T-cell (primary cell): Measurements from ENCODE around the gene ATXN2. TPM values are rescaled to one million over a fixed set of nuclear protein-coding genes. Genes with fewer than 3 reads are reported as not detected.

Experiments
- ATAC-seq, 4 experiments: fragments of 200-7000 bp in 3 of 4; fragments of 150-1000 bp in 1 of 4; cut with Tn5 transposase; replicated peaks in 1 of 4; 1 replicate in 3 of 4; 2 replicates in 1 of 4; pipeline ENCODE4 v1.10.0; 2021; ENCODE audit warnings: moderate library complexity in 3 of 4, mild to moderate bottlenecking in 2 of 4, moderate number of reproducible peaks in 1 of 4
- CTCF ChIA-PET, 2 donors: fragments of 300-600 bp; sonication (Branson Sonifier 250); formaldehyde crosslinking; loops; one replicate each; lab custom pipeline; 2022; ENCODE audit warnings: antibody characterized with exemption in 2 of 2; lab: Charles Lee
- POLR2A ChIA-PET, 2 donors: fragments of 300-600 bp; sonication (Branson Sonifier 250); formaldehyde crosslinking; loops; one replicate each; lab custom pipeline; 2022; ENCODE audit warnings: antibody characterized with exemption in 2 of 2; lab: Charles Lee
- DNase-seq, 35 experiments: peaks; one replicate each; pipeline versions ENCODE4 v3.0.0 to v3.0.0-alpha.2; 2013 to 2023
- H3K27ac ChIP-seq: one replicate; pipeline ENCODE4 v1.5.1; 2013; ENCODE audit warnings: low read length
- H3K27me3 ChIP-seq, 2 experiments: replicated peaks in 1 of 2; 1 replicate in 1 of 2; 2 replicates in 1 of 2; pipeline versions ENCODE4 v1.6.1 to v1.7.0; 2013; ENCODE audit warnings: low read length in 1 of 2, mixed read lengths in 1 of 2; ENCODE audit not compliant: control insufficient read depth in 2 of 2, insufficient read depth in 2 of 2; ENCODE audit errors: extremely low read depth in 1 of 2
- H3K36me3 ChIP-seq, 2 donors: 1 replicate in 1 of 2; 2 replicates in 1 of 2; pipeline versions ENCODE4 v1.6.1 to v1.7.0; 2013; ENCODE audit warnings: low read length in 1 of 2; ENCODE audit not compliant: control insufficient read depth in 2 of 2, insufficient read depth in 1 of 2; ENCODE audit errors: extremely low read depth in 1 of 2
- H3K4me1 ChIP-seq, 2 experiments: 1 replicate in 1 of 2; 2 replicates in 1 of 2; pipeline versions ENCODE4 v1.6.1 to v1.7.0; 2013; ENCODE audit warnings: low read length in 2 of 2, mixed read lengths in 1 of 2; ENCODE audit not compliant: insufficient read depth in 2 of 2, control insufficient read depth in 1 of 2; ENCODE audit errors: extremely low read depth in 1 of 2
- H3K4me3 ChIP-seq, 2 donors: 1 replicate in 1 of 2; 2 replicates in 1 of 2; pipeline versions ENCODE4 v1.5.1 to v1.7.0; 2013; ENCODE audit warnings: mild to moderate bottlenecking in 2 of 2, low read length in 1 of 2, moderate library complexity in 1 of 2; ENCODE audit not compliant: control insufficient read depth in 1 of 2; ENCODE audit errors: extremely low read depth in 1 of 2
- H3K9me3 ChIP-seq: 2 replicates; pipeline ENCODE4 v1.7.0; 2013
- H3K27ac Mint-ChIP-seq, 2 donors: one replicate each; pipeline ENCODE4 v1.8.0; 2020 to 2021; ENCODE audit warnings: mild to moderate bottlenecking in 2 of 2, mixed read lengths in 2 of 2
- H3K27me3 Mint-ChIP-seq, 2 donors: one replicate each; pipeline ENCODE4 v1.8.0; 2021 to 2022; ENCODE audit warnings: mixed read lengths in 2 of 2
- H3K36me3 Mint-ChIP-seq: one replicate; pipeline ENCODE4 v1.8.0; 2021; ENCODE audit warnings: mixed read lengths
- H3K4me1 Mint-ChIP-seq, 3 donors: one replicate each; pipeline ENCODE4 v1.8.0; 2020 to 2022; ENCODE audit warnings: mixed read lengths in 3 of 3, mild to moderate bottlenecking in 1 of 3
- H3K4me3 Mint-ChIP-seq, 3 donors: one replicate each; pipeline ENCODE4 v1.8.0; 2020 to 2022; ENCODE audit warnings: mild to moderate bottlenecking in 3 of 3, mixed read lengths in 3 of 3, moderate library complexity in 3 of 3
- H3K9me3 Mint-ChIP-seq, 3 donors: one replicate each; pipeline ENCODE4 v1.8.0; 2020 to 2022; ENCODE audit warnings: mixed read lengths in 3 of 3
- WGBS: methylation state at CpG from one replicate; pipeline ENCODE4 v1.1.5; 2013; ENCODE audit warnings: missing lambda C conversion rate; ENCODE audit not compliant: insufficient coverage; 5-methylcytosine and 5-hydroxymethylcytosine counted together
- total RNA-seq, 35 experiments: library from RNA in 6 of 35; stranded (reverse) in 6 of 35; fragments of 120-200 nt in 1 of 35; gene quantifications; one replicate each; pipeline versions ENCODE4 v1.2.1 to v1.2.4 and lab custom pipeline; 2013 to 2026

The ATXN2 gene
- total RNA-seq, 5 donors from 2014 or later (not counting 1 experiment from before 2014, with no cell fraction given) = 48.6 to 54.0 (median 50.3) TPM

GRCh38 chr12:111411185-111411764 is 187.8 kb downstream of the ATXN2 start:
- H3K27me3 Mint-ChIP-seq = no peaks in the 10 kb centered on the region
- H3K9me3 Mint-ChIP-seq = no peaks in the 10 kb centered on the region
- no peak for ATAC-seq
- Histone ChIP-seq H3K9me3 (no peaks in the 10 kb centered on the region), H3K36me3 (peaks cover 0 to 6% of the 10 kb centered on the region in 2 donors), H3K27ac (peak overlapping the region; percentile 88), H3K27me3 (no peaks in the 10 kb centered on the region), H3K4me1 (peaks cover 49 to 89% of the 10 kb centered on the region in 2 experiments), H3K4me3 (no peak overlapping the region)
- H3K4me1 Mint-ChIP-seq = peaks cover 81 to 88% (median 86%) of the 10 kb centered on the region in 3 donors
- WGBS = 95% methylated on average over 3 of the region's 8 CpGs
- peak overlapping the region in 1 of 3 donors; percentile 85 for H3K4me3 Mint-ChIP-seq
- no peak for DNase-seq
- H3K27ac Mint-ChIP-seq = peak overlapping the region; percentile 69 to 96
- POLR2A ChIA-PET = interaction anchor here in 1 of 2 donors (0.7 to 1.2 kb wide), 2 partner anchors 23 to 40 kb away, joined by 3 to 5 read pairs; no protein-coding TSS in a partner anchor
- peaks cover 18% of the 10 kb centered on the region for H3K36me3 Mint-ChIP-seq
- CTCF ChIA-PET = interaction anchor here (0.5 to 3.4 kb wide), 8 partner anchors 13 to 276 kb away, joined by 3 to 39 read pairs (median 5); no protein-coding TSS in a partner anchor

DNA sequence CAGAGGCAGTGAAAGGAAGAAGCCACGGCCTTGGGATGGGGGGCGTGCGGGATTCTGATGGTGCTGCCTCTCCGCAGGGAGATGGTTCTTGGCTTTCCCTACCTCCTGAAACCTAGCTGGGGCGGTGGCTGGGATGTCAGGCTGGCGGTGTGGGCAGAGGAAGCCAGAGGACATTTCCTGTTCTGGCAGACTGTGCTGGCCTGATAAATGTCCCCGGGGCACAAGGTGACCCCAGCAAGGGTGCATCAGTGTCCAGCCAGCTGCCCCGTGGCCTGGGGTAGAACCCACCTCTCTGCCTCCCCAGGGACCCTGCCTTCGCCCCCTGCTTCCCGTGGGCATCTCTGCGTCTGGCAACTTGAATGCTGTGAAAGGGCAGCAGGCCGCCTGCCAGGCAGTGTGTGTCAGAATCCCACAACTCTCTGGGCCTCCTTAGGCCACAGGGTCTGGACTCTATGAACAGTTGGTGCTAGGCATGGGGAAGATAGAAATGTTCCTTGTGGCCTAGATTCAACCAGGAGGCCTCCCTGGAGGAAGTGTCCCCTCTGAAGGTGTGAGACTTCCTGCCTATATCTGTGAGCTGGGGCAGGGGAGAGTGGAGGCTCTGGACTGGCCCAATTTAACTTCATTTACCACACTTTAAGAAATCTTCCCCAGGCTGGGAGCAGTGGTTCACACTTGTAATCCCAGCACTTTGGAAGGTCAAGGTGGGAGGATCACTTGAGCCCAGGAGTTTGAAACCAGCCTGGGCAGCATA is 188.5 kb downstream of the ATXN2 start:
- Mint-ChIP-seq H3K4me1 (peaks cover 81 to 85% (median 83%) of the 10 kb centered on the region in 3 donors), H3K36me3 (peaks cover 15% of the 10 kb centered on the region), H3K27me3 (no peaks in the 10 kb centered on the region), H3K9me3 (no peaks in the 10 kb centered on the region), H3K4me3 (peak overlapping the region in 2 of 3 donors; percentile 6 to 85), H3K27ac (peak overlapping the region; percentile 80 to 81)
- DNase-seq (no peak), ATAC-seq (no peak)
- Histone ChIP-seq H3K27ac (peak overlapping the region; percentile 88), H3K4me1 (peaks cover 49 to 89% of the 10 kb centered on the region in 2 experiments), H3K9me3 (no peaks in the 10 kb centered on the region), H3K36me3 (peaks cover 0 to 4% of the 10 kb centered on the region in 2 donors), H3K4me3 (peak overlapping the region in 1 of 2 donors; percentile 44), H3K27me3 (no peaks in the 10 kb centered on the region)
- POLR2A ChIA-PET = interaction anchor here in 1 of 2 donors (0.7 kb wide), 1 partner anchor 24 kb away, joined by 5 read pairs; no protein-coding TSS in a partner anchor
- WGBS = 76% methylated on average over 9 of the region's 12 CpGs
- CTCF ChIA-PET = interaction anchor here in 1 of 2 donors (1.1 to 3.4 kb wide), 3 partner anchors 13 to 41 kb away, joined by 3 to 39 read pairs (median 7); no protein-coding TSS in a partner anchor

GRCh38 chr12:111409780-111410430 is 189.2 kb downstream of the ATXN2 start:
- Histone ChIP-seq H3K27ac (peak overlapping the region; percentile 88), H3K27me3 (no peaks in the 10 kb centered on the region), H3K36me3 (peaks cover 0 to 4% of the 10 kb centered on the region in 2 donors), H3K4me1 (peaks cover 49 to 91% of the 10 kb centered on the region in 2 experiments), H3K9me3 (no peaks in the 10 kb centered on the region), H3K4me3 (peak overlapping the region; percentile 28 to 44)
- 41% methylated on average over 8 of the region's 14 CpGs for WGBS
- Mint-ChIP-seq H3K4me1 (peaks cover 78 to 85% (median 81%) of the 10 kb centered on the region in 3 donors), H3K36me3 (peaks cover 12% of the 10 kb centered on the region), H3K9me3 (no peaks in the 10 kb centered on the region), H3K27me3 (no peaks in the 10 kb centered on the region), H3K4me3 (peak overlapping the region in 2 of 3 donors; percentile 85 to 94), H3K27ac (peak overlapping the region; percentile 80 to 95)
- peak in 5 of 35 experiments; percentile 37 to 51 (median 47) for DNase-seq
- no peak for ATAC-seq
- CTCF ChIA-PET = no interaction called here
- POLR2A ChIA-PET = no interaction called here

DNA sequence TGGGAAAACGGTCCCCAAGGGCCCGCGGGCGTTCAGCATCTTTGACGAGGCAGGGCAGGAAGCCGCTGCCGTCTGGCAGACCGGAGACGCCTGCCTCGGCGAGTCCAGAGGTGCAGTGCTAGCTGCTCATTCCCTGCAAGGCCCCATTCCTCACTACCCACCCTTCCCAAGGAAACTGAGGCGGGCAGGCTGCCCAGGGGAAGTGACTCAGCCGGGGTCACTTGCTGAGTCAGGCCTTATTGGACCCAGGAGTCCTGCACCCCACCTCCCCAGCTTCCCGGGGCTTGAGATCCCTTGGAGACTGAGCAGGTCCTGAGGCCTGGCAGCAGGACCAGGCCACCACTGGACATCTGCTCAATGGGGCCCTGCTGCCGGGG is 189.7 kb downstream of the ATXN2 start:
- H3K4me1 Mint-ChIP-seq = peaks cover 78 to 85% (median 81%) of the 10 kb centered on the region in 3 donors
- H3K9me3 Mint-ChIP-seq = no peaks in the 10 kb centered on the region
- H3K9me3 ChIP-seq = no peaks in the 10 kb centered on the region
- no peak for ATAC-seq
- WGBS = 36% methylated on average over 4 of the region's 15 CpGs
- H3K27me3 ChIP-seq = no peaks in the 10 kb centered on the region
- peak overlapping the region; percentile 87 to 95 for H3K27ac Mint-ChIP-seq
- POLR2A ChIA-PET = interaction anchor here in 1 of 2 donors (0.6 kb wide), 1 partner anchor 43 kb away, joined by 6 read pairs; no protein-coding TSS in a partner anchor
- peak overlapping the region; percentile 88 for H3K27ac ChIP-seq
- no peak for DNase-seq
- H3K4me1 ChIP-seq = peaks cover 51 to 91% of the 10 kb centered on the region in 2 experiments
- H3K4me3 Mint-ChIP-seq = peak overlapping the region; percentile 83 to 94 (median 85)
- peak overlapping the region; percentile 28 to 44 for H3K4me3 ChIP-seq
- peaks cover 0 to 4% of the 10 kb centered on the region in 2 donors for H3K36me3 ChIP-seq
- CTCF ChIA-PET = interaction anchor here in 1 of 2 donors (0.5 to 7.5 kb wide), 2 partner anchors 42 to 70 kb away, joined by 4 to 91 read pairs; no protein-coding TSS in a partner anchor
- peaks cover 8% of the 10 kb centered on the region for H3K36me3 Mint-ChIP-seq
- no peaks in the 10 kb centered on the region for H3K27me3 Mint-ChIP-seq

DNA sequence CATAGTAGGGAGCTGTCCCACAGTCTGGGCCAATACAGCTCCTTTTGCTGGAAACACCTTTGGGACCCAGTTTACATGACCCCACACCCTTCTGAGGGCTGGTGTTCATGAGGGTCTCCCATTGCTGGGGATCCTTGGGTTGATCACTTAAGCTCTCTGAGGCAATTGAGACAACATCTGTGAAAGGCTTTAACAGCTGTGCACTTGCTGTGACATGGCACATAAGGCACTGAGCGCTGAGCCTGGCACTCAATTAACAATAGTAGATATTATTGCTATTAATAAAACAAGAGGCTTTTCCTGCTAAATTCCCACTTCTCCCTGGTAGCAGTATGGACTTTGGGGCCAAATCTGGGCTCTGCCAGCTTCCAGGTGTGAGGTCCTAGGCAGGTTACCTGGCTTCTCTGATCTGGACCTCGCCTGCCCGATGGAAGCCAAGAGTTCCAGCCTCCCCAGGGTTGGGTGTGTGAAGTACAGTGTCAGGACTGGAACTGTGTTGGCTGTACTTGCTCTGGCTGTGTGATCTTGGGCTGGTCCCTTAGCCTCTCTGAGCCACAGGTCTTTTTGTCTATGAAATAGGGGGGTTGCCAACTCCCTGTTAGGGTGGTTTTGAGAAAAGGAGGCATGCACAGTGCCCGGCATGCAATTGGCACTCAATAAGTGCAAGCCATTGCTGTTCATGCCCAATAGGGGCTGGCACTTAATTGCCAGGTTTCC is 190.3 kb downstream of the ATXN2 start:
- Histone ChIP-seq H3K4me1 (peaks cover 57 to 91% of the 10 kb centered on the region in 2 experiments), H3K36me3 (peaks cover 0 to 4% of the 10 kb centered on the region in 2 donors), H3K27ac (peak overlapping the region; percentile 88), H3K4me3 (peak overlapping the region; percentile 28 to 32), H3K27me3 (no peaks in the 10 kb centered on the region), H3K9me3 (no peaks in the 10 kb centered on the region)
- ATAC-seq = no peak
- peak overlapping the region; percentile 87 to 95 for H3K27ac Mint-ChIP-seq
- H3K4me3 Mint-ChIP-seq = peak overlapping the region; percentile 83 to 94 (median 85)
- 72% methylated on average over 3 of the region's 4 CpGs for WGBS
- H3K27me3 Mint-ChIP-seq = no peaks in the 10 kb centered on the region
- H3K36me3 Mint-ChIP-seq = peaks cover 8% of the 10 kb centered on the region
- ChIA-PET POLR2A (interaction anchor here in 1 of 2 donors (0.6 kb wide), 1 partner anchor 43 kb away, joined by 6 read pairs; no protein-coding TSS in a partner anchor), CTCF (interaction anchor here in 1 of 2 donors (0.5 to 7.5 kb wide), 3 partner anchors 33 to 71 kb away, joined by 3 to 91 read pairs (median 4); no protein-coding TSS in a partner anchor)
- peaks cover 80 to 85% (median 82%) of the 10 kb centered on the region in 3 donors for H3K4me1 Mint-ChIP-seq
- DNase-seq = no peak
- no peaks in the 10 kb centered on the region for H3K9me3 Mint-ChIP-seq
